ENCODE data around the gene STOX1. TPM values are rescaled to one million over a fixed set of nuclear protein-coding genes. Genes with fewer than 3 reads are reported as not detected.

Gene STOX1
- total RNA-seq, 2 donors from 2014 or later, result 4.5 to 5.2 TPM

- Histone ChIP-seq H3K27me3 (ENCODE audit: control insufficient read depth, insufficient read depth, low read length, poor library complexity, severe bottlenecking) (no peaks in the 10 kb centered on the region), H3K4me3 (ENCODE audit: low read length) (no peak overlapping the region), H3K27ac (ENCODE audit: low read depth, low read length) (no peak overlapping the region), H3K9ac (ENCODE audit: extremely low read depth, low read length, poor library complexity, severe bottlenecking) (no peak overlapping the region), H3K4me1 (ENCODE audit: control insufficient read depth, insufficient read depth, low read length) (no peaks in the 10 kb centered on the region), H3K9me3 (ENCODE audit: control insufficient read depth, low read length) (no peaks in the 10 kb centered on the region), H3K36me3 (ENCODE audit: control insufficient read depth, insufficient read depth, low read length) (no peaks in the 10 kb centered on the region)
- Mint-ChIP-seq H3K27me3 (ENCODE audit: insufficient read depth) (no peaks in the 10 kb centered on the region), H3K4me1 (peaks cover 2% of the 10 kb centered on the region), H3K9me3 (no peaks in the 10 kb centered on the region), H3K27ac (no peak overlapping the region), H3K4me3 (no peak overlapping the region), H3K36me3 (ENCODE audit: low read depth) (no peaks in the 10 kb centered on the region)
- WGBS, 2 experiments (ENCODE audit: insufficient coverage in 1 of 2, insufficient read length in 1 of 2), result 88 to 96% methylated on average over 5 to 7 of the region's 7 CpGs
- TF ChIP-seq CTCF (conservative IDR thresholded peaks at IDR 0.05), result no peak
- no peak for DNase-seq
These were observed 15.9 kb upstream of the STOX1 start for GRCh38 chr10:68811314-68812009.

GRCh38 chr10:68812420-68812819 lies 14.9 kb upstream of the STOX1 start:
- no peaks in the 10 kb centered on the region for H3K9me3 ChIP-seq (ENCODE audit: control insufficient read depth, low read length)
- no peaks in the 10 kb centered on the region for H3K27me3 Mint-ChIP-seq (ENCODE audit: insufficient read depth)
- H3K36me3 Mint-ChIP-seq (ENCODE audit: low read depth), result no peaks in the 10 kb centered on the region
- H3K27ac ChIP-seq (ENCODE audit: low read depth, low read length), result no peak overlapping the region
- DNase-seq, result no peak
- H3K36me3 ChIP-seq (ENCODE audit: control insufficient read depth, insufficient read depth, low read length), result no peaks in the 10 kb centered on the region
- H3K4me3 ChIP-seq (ENCODE audit: low read length), result no peak overlapping the region
- H3K9ac ChIP-seq (ENCODE audit: extremely low read depth, low read length, poor library complexity, severe bottlenecking), result no peak overlapping the region
- H3K27me3 ChIP-seq (ENCODE audit: control insufficient read depth, insufficient read depth, low read length, poor library complexity, severe bottlenecking), result no peaks in the 10 kb centered on the region
- no peak overlapping the region for H3K27ac Mint-ChIP-seq
- TF ChIP-seq CTCF (conservative IDR thresholded peaks at IDR 0.05), result no peak
- no peaks in the 10 kb centered on the region for H3K4me1 ChIP-seq (ENCODE audit: control insufficient read depth, insufficient read depth, low read length)
- H3K4me1 Mint-ChIP-seq, result peaks cover 2% of the 10 kb centered on the region
- no peak overlapping the region for H3K4me3 Mint-ChIP-seq
- WGBS, 2 experiments (ENCODE audit: insufficient coverage in 1 of 2, insufficient read length in 1 of 2), result 93 to 100% methylated on average over 2 to 4 of the region's 4 CpGs
- no peaks in the 10 kb centered on the region for H3K9me3 Mint-ChIP-seq

- Histone ChIP-seq H3K36me3 (ENCODE audit: control insufficient read depth, insufficient read depth, low read length) (no peaks in the 10 kb centered on the region), H3K9me3 (ENCODE audit: control insufficient read depth, low read length) (no peaks in the 10 kb centered on the region), H3K27me3 (ENCODE audit: control insufficient read depth, insufficient read depth, low read length, poor library complexity, severe bottlenecking) (no peaks in the 10 kb centered on the region), H3K4me1 (ENCODE audit: control insufficient read depth, insufficient read depth, low read length) (no peaks in the 10 kb centered on the region), H3K27ac (ENCODE audit: low read depth, low read length) (no peak overlapping the region), H3K4me3 (ENCODE audit: low read length) (no peak overlapping the region), H3K9ac (ENCODE audit: extremely low read depth, low read length, poor library complexity, severe bottlenecking) (no peak overlapping the region)
- DNase-seq, result no peak
- no peaks in the 10 kb centered on the region for H3K27me3 Mint-ChIP-seq (ENCODE audit: insufficient read depth)
- no peak for TF ChIP-seq CTCF (conservative IDR thresholded peaks at IDR 0.05)
- peaks cover 2% of the 10 kb centered on the region for H3K4me1 Mint-ChIP-seq
- no peaks in the 10 kb centered on the region for H3K9me3 Mint-ChIP-seq
- no peak overlapping the region for H3K27ac Mint-ChIP-seq
- no peak overlapping the region for H3K4me3 Mint-ChIP-seq
- no peaks in the 10 kb centered on the region for H3K36me3 Mint-ChIP-seq (ENCODE audit: low read depth)
These were observed 13.8 kb upstream of the STOX1 start for GRCh38 chr10:68813559-68813958.
